CD1c-positive myeloid dendritic cell (primary cell): ENCODE measurements around the gene PBX1.
A peak's percentile ranks its signal among the peaks of the same experiment; 100 is the strongest.

Experiments used
- DNase-seq: peaks from one replicate; pipeline ENCODE4 v3.0.0-alpha.2; 2016; ENCODE audit errors: extremely low spot score

The PBX1 gene

GRCh38 chr1:164720440-164721227 is 161.7 kb downstream of the PBX1 start:
- DNase-seq = peak; percentile 15

GRCh38 chr1:164721228-164721496 is 162.2 kb downstream of the PBX1 start:
- DNase-seq = no peak

GRCh38 chr1:164723296-164723798 is 164.4 kb downstream of the PBX1 start:
- DNase-seq = no peak

- no peak for DNase-seq
Measured at GRCh38 chr1:164725401-164725800, 166.4 kb downstream of the PBX1 start.

GRCh38 chr1:164726235-164726634 is 167.3 kb downstream of the PBX1 start:
- no peak for DNase-seq

GRCh38 chr1:164728719-164729118 is 169.7 kb downstream of the PBX1 start:
- DNase-seq = no peak

- no peak for DNase-seq
Measured at GRCh38 chr1:164731161-164731876, 172.3 kb downstream of the PBX1 start.

- DNase-seq = no peak
Measured at GRCh38 chr1:164733070-164733469, 174.1 kb downstream of the PBX1 start.

- DNase-seq = no peak
Measured at GRCh38 chr1:164733734-164734133, 174.8 kb downstream of the PBX1 start.

GRCh38 chr1:164735315-164736052 is 176.5 kb downstream of the PBX1 start:
- no peak for DNase-seq

- DNase-seq = no peak
Measured at GRCh38 chr1:164736137-164736536, 177.2 kb downstream of the PBX1 start.

GRCh38 chr1:164739189-164739588 is 180.2 kb downstream of the PBX1 start:
- no peak for DNase-seq

- DNase-seq = no peak
Measured at GRCh38 chr1:164740000-164740526, 181.1 kb downstream of the PBX1 start.

GRCh38 chr1:164742745-164743144 is 183.8 kb downstream of the PBX1 start:
- no peak for DNase-seq

GRCh38 chr1:164743976-164744375 is 185.0 kb downstream of the PBX1 start:
- DNase-seq = peak; percentile 25

- DNase-seq = no peak
Measured at GRCh38 chr1:164745736-164746135, 186.8 kb downstream of the PBX1 start.

GRCh38 chr1:164746632-164747031 is 187.6 kb downstream of the PBX1 start:
- DNase-seq = no peak

- DNase-seq = no peak
Measured at GRCh38 chr1:164748253-164748899, 189.4 kb downstream of the PBX1 start.

GRCh38 chr1:164753521-164754077 is 194.6 kb downstream of the PBX1 start:
- DNase-seq = no peak

GRCh38 chr1:164754088-164754600 is 195.2 kb downstream of the PBX1 start:
- no peak for DNase-seq

- no peak for DNase-seq
Measured at GRCh38 chr1:164755690-164756089, 196.7 kb downstream of the PBX1 start.
